Nephron progenitor cell (in vitro differentiated cells): ENCODE results near the gene CDCA5.

Source experiments
- DNase-seq: peaks from one replicate; pipeline ENCODE4 v3.0.0; 2021
- H3K27ac Mint-ChIP-seq: 2 replicates; pipeline ENCODE4 v1.8.0; 2021; ENCODE audit warnings: mild to moderate bottlenecking, moderate library complexity, mixed read lengths
- H3K27me3 Mint-ChIP-seq: 2 replicates; pipeline ENCODE4 v1.8.0; 2021; ENCODE audit warnings: mild to moderate bottlenecking, low read depth, mixed read lengths; ENCODE audit not compliant: poor library complexity
- H3K36me3 Mint-ChIP-seq: 2 replicates; pipeline ENCODE4 v1.8.0; 2021; ENCODE audit warnings: low read depth, mixed read lengths
- H3K4me1 Mint-ChIP-seq: 2 replicates; pipeline ENCODE4 v1.8.0; 2021; ENCODE audit warnings: mixed read lengths
- H3K4me3 Mint-ChIP-seq: 2 replicates; pipeline ENCODE4 v1.8.0; 2021; ENCODE audit warnings: mild to moderate bottlenecking, moderate library complexity, mixed read lengths
- H3K9me3 Mint-ChIP-seq: 2 replicates; pipeline ENCODE4 v1.8.0; 2021; ENCODE audit warnings: mild to moderate bottlenecking, moderate library complexity, mixed read lengths
- CTCF ChIP-seq: fragments of 200-600 bp; sonication (generic); IDR thresholded peaks from 2 replicates; pipeline ENCODE4 v1.5.0; 2021; ENCODE audit warnings: antibody characterized with exemption

CDCA5 gene

GRCh38 chr11:65035579-65035978 lies 48.3 kb downstream of the CDCA5 start:
- H3K4me3 Mint-ChIP-seq: no peak overlapping the region
- TF ChIP-seq CTCF: no peak
- H3K27me3 Mint-ChIP-seq: no peaks in the 10 kb centered on the region
- DNase-seq: no peak
- no peak overlapping the region for H3K27ac Mint-ChIP-seq
- no peaks in the 10 kb centered on the region for H3K36me3 Mint-ChIP-seq
- no peaks in the 10 kb centered on the region for H3K4me1 Mint-ChIP-seq
- H3K9me3 Mint-ChIP-seq: no peaks in the 10 kb centered on the region

- no peak for DNase-seq
- H3K27me3 Mint-ChIP-seq: no peaks in the 10 kb centered on the region
- no peaks in the 10 kb centered on the region for H3K4me1 Mint-ChIP-seq
- TF ChIP-seq CTCF: no peak
- H3K27ac Mint-ChIP-seq: no peak overlapping the region
- no peaks in the 10 kb centered on the region for H3K36me3 Mint-ChIP-seq
- no peak overlapping the region for H3K4me3 Mint-ChIP-seq
- no peaks in the 10 kb centered on the region for H3K9me3 Mint-ChIP-seq
Measured at GRCh38 chr11:65034423-65034822, 49.4 kb downstream of the CDCA5 start.

- H3K27me3 Mint-ChIP-seq: no peaks in the 10 kb centered on the region
- TF ChIP-seq CTCF: no peak
- H3K36me3 Mint-ChIP-seq: no peaks in the 10 kb centered on the region
- H3K27ac Mint-ChIP-seq: no peak overlapping the region
- H3K4me3 Mint-ChIP-seq: no peak overlapping the region
- H3K9me3 Mint-ChIP-seq: no peaks in the 10 kb centered on the region
- peaks cover 10% of the 10 kb centered on the region for H3K4me1 Mint-ChIP-seq
- no peak for DNase-seq
Measured at GRCh38 chr11:65032216-65032615, 51.6 kb downstream of the CDCA5 start.
